Measurements from ENCODE around the gene LRRC4B.
"Not testable (repeated sequence)": the region's sequence is repeated elsewhere in the genome, so short reads cannot be mapped to it uniquely, and the experiment has no call there.

The LRRC4B gene

DNA sequence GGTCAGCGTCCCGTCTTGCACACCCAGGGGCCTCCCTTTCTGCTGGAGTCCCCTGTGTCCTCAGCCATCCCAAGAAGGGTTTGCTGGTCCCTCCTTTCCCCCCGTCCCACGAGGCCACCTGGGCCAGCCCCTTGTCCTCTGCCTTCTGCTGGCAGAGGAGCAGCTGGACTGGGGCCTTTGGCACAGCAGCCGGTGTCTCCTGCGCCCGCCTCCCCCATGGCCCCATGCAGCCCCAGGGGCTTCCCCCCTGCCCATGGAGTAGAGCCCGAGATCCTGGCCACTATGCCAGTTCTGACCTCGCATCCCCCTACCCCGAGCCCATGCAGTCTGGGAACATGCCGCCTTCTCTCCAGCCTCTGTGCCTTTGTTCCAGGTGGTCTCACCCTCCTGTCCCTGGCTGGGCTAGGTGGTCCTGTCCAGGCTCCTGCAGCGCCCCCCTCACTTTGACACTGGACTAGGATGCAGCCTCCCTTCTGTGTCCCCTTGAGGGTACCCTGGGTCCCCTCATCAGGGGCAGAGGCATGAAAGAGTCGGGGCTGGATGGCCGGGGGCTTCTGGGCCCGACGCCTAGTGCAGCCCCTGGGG is 85.9 kb downstream of the LRRC4B start:
- DNase-seq = no peak

DNA sequence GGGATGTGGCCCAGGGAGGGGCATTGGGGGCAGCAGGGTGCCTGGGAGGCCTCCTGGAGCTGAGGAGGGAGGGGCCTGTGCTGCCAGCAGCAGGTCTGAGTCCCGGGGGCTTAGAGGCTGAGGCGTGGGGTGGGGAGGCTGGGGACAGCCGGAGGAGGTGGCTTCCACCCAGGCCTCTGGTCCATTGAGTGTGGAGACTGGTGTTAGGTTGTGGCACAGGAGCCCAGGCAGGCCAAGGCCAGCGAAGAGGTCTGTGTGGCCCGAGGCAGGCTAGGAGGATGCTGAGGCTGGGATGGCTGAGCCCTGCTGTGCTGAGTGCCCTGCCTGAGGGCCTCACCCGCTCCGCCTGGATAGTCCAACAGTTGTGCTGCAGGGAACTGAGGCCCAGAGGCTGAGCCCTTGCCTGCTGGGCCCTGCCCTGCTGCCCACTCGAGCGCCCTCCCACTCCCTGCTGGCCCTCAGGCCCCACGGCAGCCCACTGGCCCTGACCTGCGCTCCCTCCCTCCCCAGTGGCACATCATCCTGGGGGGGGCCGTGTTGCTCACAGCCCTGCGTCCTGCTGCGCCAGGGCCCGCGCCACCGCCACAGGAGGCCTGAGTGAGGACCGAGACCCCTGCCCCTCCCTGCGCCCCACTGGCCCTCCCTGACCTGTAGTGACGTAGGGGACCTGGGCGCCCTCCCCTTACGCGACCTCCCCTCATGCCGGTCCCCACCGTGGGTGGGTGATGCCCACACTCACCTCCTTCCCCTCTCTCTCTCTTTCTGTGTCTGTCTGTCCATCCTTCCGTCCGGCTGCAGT is 86.7 kb downstream of the LRRC4B start:
- DNase-seq = no peak

DNA sequence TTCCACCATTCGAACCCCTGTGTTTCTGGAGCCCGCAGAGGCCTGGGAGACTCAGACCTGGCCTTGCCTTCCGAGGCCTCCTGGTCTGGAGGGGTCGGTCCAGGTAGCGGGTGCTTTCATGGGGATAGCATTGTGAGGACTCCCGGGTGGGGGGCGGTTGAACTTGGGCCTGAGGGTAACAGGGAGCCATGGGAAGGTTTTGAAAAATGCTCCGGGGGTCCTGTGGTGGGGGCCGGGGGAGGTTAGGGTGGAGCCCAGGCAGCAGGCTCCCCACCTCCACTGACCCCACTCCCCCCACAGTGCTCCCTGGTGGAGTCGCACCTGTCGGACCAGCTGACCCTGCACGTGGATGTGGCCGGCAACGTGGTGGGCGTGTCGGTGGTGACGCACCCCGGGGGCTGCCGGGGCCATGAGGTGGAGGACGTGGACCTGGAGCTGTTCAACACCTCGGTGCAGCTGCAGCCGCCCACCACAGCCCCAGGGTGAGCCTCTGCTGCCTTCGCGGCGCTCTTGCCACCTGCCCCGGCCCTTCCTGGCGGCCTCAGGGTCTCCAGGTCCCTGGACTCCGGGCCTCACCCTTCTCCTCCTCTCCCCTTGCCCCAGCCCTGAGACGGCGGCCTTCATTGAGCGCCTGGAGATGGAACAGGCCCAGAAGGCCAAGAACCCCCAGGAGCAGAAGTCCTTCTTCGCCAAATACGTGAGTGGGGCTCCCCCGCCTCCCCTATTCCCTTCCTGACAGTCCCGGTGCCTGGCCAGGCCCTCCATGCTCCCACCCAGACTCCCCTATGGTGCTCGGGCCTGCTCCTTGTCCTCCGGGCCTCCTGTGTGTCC is 87.7 kb downstream of the LRRC4B start:
- DNase-seq = no peak

DNA sequence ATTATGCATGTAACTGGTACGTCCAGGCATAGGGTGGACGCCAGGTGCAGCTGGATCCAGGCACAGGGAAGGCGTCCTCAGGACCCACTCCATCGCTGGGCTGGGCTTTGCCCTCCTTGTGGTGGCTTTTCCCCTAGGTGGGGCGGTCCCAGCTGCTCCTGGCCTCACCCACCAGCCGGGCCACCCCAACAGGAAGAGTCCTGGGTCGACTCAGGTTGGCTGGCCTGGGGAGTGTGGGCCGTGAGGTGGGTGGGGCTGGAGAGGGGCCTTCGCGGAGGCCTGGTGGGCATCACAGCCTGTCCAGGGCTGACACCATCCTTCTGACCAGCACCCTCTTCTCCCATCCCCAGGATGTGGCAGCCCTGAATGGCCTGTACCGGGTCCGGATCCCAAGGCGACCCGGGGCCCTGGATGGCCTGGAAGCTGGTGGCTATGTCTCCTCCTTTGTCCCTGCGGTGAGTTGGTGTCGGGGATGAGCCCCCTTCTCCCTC is 88.4 kb downstream of the LRRC4B start:
- no peak for DNase-seq

DNA sequence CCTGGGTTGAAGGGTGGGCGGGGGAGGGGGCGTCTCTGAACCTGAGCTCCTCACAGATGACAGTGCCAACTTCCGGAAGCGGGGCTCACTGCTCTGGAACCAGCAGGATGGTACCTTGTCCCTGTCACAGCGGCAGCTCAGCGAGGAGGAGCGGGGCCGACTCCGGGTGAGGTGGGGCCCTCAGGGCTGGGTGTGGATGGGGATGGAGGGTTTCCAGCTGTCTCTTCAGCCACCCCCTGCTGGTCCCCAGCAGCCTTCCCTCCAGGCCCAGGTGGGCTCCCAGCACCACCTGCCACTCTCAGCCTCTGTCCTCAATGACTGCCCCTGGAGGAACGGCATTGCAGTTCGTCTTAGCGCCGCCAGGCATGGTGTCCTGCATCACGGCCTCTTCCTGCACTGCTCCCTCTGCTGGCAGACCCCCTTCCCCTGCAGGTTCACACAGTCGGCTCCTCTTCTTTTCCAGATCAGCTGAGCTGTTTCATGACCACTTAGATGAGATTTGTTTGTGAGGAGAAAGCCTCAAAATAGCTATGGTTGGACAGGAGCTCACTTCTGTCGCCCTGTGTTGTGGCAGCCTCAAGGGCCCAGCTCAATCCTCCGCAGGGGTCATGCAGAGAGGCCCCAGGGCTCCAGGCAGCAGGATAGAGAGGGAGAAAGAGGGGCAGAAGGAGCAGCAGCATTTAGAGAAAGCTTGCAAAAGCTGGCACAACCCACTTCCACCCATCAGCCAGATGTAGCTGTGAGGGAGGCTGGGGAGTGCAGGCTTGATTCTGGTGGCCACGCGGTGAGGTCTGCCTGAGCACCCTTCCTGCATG is 89.1 kb downstream of the LRRC4B start:
- DNase-seq = no peak

DNA sequence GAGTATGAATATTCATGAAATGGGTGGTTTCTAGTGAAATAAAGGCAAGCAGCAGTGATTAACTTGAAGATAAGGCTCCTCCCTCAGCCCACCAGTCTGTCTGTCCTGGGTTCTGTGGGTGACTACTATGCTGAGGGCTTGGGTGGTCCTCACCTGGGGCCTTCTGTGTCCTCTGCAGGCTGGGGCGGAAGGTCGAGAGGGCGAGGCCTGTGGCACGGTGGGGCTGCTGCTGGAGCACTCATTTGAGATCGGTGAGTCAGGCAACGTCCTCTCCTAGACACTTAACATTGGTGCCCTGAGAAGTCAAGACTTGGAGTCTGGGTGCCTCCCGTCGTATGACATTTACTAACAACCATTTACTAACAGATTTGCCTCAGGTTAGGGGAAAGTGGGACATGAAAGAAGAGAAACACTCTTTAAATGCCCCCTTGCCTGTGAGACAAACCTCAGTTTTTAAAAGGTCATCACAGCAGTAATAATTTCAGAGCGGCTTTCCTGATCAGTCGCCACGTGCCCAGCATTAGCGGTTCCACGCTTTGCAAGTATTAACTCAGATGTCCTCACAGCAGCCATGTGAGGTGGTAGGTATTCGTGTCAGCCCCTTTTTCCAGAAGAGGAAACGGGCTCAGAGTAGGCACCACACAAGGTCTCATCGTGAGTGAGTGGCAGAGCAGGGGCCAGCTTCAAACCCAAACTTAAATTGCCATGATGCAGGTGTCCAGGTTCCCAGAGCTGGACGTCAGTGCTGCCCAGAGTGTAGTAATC is 90.3 kb downstream of the LRRC4B start:
- no peak for DNase-seq

DNA sequence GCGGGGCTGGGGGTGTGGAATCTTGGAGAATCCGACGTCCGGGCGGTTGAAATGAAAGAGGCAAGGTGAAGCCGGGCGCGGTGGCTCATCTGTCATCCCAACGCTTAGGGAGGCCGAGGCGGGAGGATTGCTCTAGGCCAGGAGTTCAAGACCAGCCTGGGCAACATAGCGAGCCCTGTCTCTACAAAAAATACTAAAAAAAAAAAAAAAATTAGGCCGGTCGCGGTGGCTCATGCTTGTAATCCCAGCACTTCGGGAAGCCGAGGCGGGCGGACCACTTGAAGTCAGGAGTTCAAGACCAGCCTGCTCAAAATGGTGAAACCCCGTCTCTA is 91.4 kb downstream of the LRRC4B start:
- no peak for DNase-seq

DNA sequence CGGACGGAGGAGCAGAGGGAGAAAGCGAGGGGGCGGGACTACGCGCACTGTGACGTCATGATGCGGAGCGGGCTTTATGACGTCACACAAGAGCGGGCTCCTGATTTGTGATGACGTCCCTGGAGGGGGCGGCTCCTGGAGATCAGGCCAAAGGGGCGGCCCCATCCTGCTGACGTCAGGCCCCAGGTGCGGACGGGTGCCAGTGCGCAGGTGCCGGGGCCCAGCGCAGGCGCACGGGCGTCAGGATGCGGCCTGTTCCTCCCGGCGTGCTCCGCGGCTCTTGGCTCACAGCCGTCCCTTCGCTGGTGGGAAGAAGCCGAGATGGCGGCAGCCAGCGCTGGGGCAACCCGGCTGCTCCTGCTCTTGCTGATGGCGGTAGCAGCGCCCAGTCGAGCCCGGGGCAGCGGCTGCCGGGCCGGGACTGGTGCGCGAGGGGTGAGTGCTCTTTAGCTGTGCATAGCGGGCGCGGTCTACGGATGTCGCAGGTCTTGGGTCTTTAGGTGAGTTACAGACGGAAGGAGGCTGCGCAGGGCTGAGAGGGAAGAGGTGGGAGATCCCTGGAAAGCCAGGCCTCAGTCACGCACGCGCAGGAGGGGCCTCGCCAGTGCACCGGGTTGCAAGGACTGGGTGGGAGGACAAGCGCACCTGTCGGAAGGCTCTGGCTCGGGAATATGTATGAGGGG is 91.9 kb downstream of the LRRC4B start, which contains the start of the genes EMC10 and GARIN5A:
Gene EMC10 (plus strand): TSS at position 284 of the 683 bp plus-strand sequence. CDS start 38 bp downstream, at position 322.
Gene GARIN5A (minus strand): TSS at position 625 of the 683 bp plus-strand sequence. CDS start 460 bp downstream, at position 165.
- DNase-seq = peak; percentile 87

DNA sequence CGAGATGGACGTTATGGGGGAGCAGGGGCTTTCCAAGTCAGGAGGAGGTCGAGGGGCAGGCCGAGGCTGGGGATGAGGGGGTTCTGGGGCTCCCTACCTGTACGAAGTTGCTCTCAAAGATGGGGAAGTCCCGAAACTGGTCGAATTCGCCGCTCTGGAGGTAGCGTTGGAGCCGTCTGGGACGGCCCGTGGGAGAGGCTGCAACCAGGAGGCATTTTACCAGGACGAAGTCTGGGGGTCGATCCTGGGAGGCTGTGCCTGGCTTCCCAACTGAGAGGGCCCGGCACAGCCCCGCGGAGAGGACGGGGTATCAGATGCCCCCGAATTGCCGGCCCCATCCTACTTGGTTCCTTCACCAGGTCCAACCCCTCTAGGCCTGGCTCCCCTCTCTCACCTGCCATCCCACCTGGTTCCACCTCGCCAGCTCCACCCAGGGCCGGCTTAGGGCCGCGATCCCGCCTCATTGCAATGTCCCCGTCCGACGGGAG is 92.5 kb downstream of the LRRC4B start:
- no peak for DNase-seq

DNA sequence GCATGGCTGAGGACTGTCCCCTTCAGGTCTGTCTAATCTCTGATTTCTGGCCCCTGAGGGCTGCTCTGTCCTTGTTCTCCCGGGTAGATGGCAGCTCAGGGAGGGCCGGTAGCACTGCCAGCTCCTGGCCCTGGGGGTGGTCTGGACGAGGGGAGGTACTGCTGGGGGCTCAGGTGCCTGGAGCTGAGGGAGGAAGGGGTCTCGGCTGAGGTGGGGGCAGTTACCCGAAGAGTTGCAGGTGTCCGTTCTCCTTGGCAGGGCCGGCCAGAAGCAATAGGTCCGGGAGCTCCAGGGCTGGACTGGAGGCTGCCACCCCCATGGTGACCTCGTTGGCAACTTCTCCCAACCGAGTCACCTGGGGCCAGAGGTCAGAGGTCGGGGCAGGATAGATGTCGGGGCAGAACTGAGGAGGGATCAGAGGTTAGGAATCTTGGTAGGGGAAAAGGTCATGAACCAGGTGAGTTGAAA is 93.1 kb downstream of the LRRC4B start:
- DNase-seq = no peak

DNA sequence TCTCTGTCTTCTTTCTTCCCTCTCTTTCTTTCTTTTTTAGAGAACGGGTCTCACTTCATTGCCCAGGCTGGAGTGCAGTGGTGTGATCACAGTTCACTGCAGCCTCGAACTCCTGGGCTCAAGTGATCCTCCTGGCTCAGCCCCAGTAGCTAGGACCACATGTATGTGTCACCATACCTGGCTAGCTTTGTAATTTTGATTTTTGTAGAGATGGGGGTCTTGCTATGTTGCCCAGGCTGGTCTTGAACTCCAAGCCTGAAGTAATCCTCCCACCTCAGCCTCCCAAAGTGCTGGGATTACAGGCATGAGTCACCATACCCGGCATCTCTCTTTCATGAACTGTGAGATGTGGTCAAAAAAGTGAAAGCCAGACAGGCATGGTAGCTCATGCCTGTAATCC is 94.9 kb downstream of the LRRC4B start:
- not testable (repeated sequence) for DNase-seq

DNA sequence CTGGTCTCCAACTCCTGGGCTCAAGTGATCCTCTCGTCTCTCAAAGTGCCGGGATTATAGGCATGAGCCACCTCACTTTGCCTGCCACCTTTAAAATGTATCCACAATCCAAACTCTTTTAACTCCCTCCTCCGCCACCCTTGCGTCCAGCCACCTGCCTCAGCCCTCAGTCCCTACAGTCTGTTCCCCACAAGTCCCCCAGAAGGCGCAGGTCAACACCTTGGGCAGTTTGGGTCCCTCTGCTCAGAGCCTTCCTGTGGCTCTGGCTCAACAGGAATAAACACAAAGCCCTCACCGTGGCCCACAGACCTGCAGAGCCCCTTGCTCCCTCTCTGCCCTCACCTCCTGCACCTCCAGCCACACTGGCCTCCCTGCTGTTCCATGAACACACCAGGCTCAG is 99.4 kb downstream of the LRRC4B start:
- DNase-seq = no peak

DNA sequence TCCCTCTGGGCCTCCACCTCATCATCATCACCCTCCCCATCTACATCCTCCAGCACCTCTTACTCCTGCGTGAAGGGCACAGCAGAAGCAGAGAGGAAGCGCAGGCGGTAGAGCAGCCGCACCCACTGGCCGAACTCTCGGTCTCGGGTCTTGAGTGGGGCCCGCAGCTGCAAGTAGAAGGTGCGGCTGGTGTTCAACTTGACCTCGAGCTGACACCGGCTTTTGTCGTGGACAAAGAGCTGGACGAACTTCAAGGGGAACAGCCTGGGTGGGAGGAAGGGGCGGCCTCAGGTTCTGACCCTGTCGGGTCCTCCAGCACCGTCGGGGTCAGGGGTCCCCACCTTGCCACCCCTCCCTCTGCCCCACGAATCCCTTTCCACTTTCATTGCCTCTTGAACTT is 100.7 kb downstream of the LRRC4B start:
- DNase-seq = no peak

Data from DMS79 treated with DMSO at 0.1 percent for 48 hours (cell line).